ENCODE data around the gene JUND. TPM values are rescaled to one million over a fixed set of nuclear protein-coding genes. Genes with fewer than 3 reads are reported as not detected.

The JUND gene

DNA sequence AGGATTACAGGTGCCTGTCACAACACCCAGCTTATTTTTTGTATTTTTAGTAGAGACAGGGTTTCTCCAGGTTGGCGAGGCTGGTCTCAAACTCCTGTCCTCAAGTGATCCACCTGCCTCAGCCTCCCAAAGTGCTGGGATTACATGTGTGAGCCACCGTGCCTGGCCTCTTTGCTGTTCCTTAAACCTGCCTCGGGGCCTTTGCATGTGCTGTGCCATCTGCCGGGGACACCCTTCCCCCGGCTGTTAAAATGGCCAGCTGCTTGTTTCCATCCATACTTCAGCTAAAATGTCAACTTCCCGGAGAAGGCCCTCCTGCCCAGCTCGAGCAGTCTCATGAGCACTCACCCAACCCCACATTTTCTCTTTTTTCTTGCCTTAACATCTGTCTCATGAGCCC is 36.1 kb downstream of the JUND start:
- Histone ChIP-seq H3K4me2 (ENCODE audit: low read length) (no peak overlapping the region), H3K9me3 (replicated peaks; ENCODE audit: low read length) (no peaks in the 10 kb centered on the region), H3K4me3 (ENCODE audit: low read length) (no peak overlapping the region), H3K9ac (ENCODE audit: low read depth, low read length) (no peak overlapping the region), H3K27me3 (ENCODE audit: control insufficient read depth, insufficient read depth, low read length) (peaks cover 5% of the 10 kb centered on the region), H3K36me3 (ENCODE audit: insufficient read depth, low read length) (no peaks in the 10 kb centered on the region), H3K4me1 (ENCODE audit: control insufficient read depth, insufficient read depth, low read length) (no peaks in the 10 kb centered on the region)

DNA sequence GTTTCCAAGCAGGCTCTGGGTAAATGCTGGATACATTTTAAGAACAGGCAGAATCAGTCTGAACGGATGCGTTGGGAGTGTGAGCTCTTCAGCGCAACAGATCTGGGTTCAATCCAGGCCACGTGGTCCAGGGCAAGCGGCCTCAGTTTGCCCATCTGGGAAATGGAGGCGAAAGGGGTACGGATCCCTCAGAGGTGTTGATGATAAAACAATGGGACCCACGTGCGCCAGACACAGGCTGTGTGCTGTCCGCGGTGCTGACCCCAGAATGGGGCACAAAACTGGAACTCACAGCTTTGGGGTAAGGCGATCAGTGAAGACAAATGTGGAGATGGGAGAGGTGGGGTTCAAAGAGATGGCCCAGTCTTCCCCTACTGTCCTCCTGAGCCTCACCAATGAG is 42.1 kb downstream of the JUND start:
- Histone ChIP-seq H3K36me3 (ENCODE audit: insufficient read depth, low read length) (no peaks in the 10 kb centered on the region), H3K9me3 (replicated peaks; ENCODE audit: low read length) (no peaks in the 10 kb centered on the region), H3K4me3 (ENCODE audit: low read length) (no peak overlapping the region), H3K27me3 (ENCODE audit: control insufficient read depth, insufficient read depth, low read length) (peaks cover 27% of the 10 kb centered on the region), H3K9ac (ENCODE audit: low read depth, low read length) (no peak overlapping the region), H3K4me1 (ENCODE audit: control insufficient read depth, insufficient read depth, low read length) (no peaks in the 10 kb centered on the region), H3K4me2 (ENCODE audit: low read length) (no peak overlapping the region)

GRCh38 chr19:18234194-18234593 is 47.2 kb downstream of the JUND start:
- no peaks in the 10 kb centered on the region for H3K4me1 ChIP-seq (ENCODE audit: control insufficient read depth, insufficient read depth, low read length)
- no peak overlapping the region for H3K4me3 ChIP-seq (ENCODE audit: low read length)
- no peak overlapping the region for H3K9ac ChIP-seq (ENCODE audit: low read depth, low read length)
- H3K27me3 ChIP-seq (ENCODE audit: control insufficient read depth, insufficient read depth, low read length): peaks cover 45% of the 10 kb centered on the region
- no peak overlapping the region for H3K4me2 ChIP-seq (ENCODE audit: low read length)
- H3K36me3 ChIP-seq (ENCODE audit: insufficient read depth, low read length): no peaks in the 10 kb centered on the region
- no peaks in the 10 kb centered on the region for H3K9me3 ChIP-seq (replicated peaks; ENCODE audit: low read length)

DNA sequence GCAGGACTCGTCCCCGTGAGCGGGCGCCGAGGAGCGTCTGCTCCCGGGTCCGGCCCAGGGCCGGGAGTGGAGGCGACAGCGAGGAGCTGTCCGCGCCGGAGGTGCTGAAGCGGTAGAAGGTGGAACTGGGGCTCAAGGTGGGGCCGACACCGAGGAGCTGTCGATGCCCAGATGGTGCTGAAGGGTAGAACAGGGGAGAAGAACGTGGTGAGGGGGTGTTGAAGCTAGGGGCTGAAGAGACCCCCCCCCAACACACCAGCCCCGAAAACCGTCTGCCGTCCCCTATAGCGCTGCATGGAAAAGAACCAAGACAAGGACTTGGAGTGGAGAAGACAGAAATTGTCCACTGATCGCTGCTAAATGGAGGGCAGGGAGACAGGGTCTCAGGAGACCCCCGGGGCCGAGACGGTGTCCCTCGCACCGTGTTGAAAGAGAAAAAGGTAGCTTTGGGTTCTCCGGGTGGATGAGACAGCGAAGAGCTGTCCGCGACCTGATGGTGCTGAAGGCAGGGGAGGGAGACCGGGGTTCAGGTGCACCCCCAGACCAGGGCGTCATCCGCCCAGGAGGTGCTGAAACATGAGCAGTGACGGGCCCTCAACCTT is 48.1 kb downstream of the JUND start:
- Histone ChIP-seq H3K9me3 (replicated peaks; ENCODE audit: low read length) (no peaks in the 10 kb centered on the region), H3K4me1 (ENCODE audit: control insufficient read depth, insufficient read depth, low read length) (no peaks in the 10 kb centered on the region), H3K4me2 (ENCODE audit: low read length) (no peak overlapping the region), H3K36me3 (ENCODE audit: insufficient read depth, low read length) (no peaks in the 10 kb centered on the region), H3K27me3 (ENCODE audit: control insufficient read depth, insufficient read depth, low read length) (peaks cover 42% of the 10 kb centered on the region), H3K9ac (ENCODE audit: low read depth, low read length) (no peak overlapping the region), H3K4me3 (ENCODE audit: low read length) (no peak overlapping the region)

DNA sequence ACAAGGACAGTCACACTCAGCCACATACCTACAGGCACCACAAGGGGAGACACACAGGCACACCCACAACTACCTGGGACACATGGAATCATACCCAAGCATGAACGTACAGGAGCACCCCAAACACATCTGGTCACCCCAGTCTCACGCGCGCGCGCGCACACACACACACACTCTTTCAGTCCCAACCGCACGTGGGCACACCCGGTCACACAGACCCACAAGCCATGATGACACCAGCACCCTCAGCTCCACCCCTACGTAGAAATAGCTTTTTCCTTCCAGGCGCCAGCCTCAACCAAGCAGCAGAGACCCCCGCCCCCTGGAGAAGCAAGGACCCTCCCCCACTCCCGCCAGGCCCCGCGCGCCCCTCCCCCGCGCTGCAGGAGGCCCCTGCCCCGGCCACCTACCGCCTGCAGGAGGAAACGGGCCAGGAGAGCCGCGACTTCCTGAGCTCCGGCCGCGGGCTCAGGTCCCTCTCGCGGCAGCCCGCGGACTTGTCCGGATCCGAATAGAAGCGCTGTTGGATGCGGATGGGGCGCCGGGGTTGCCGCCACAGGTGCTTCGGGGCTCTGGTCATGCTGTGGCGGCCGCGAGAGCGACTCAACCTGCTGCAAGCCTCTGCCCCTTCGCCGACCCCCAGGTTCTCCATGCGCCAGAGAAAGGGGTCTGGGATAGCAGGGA is 48.7 kb downstream of the JUND start:
- peaks cover 47% of the 10 kb centered on the region for H3K27me3 ChIP-seq (ENCODE audit: control insufficient read depth, insufficient read depth, low read length)
- H3K9ac ChIP-seq (ENCODE audit: low read depth, low read length): no peak overlapping the region
- no peaks in the 10 kb centered on the region for H3K9me3 ChIP-seq (replicated peaks; ENCODE audit: low read length)
- no peaks in the 10 kb centered on the region for H3K4me1 ChIP-seq (ENCODE audit: control insufficient read depth, insufficient read depth, low read length)
- no peak overlapping the region for H3K4me2 ChIP-seq (ENCODE audit: low read length)
- H3K36me3 ChIP-seq (ENCODE audit: insufficient read depth, low read length): no peaks in the 10 kb centered on the region
- H3K4me3 ChIP-seq (ENCODE audit: low read length): no peak overlapping the region

- H3K9me3 ChIP-seq (replicated peaks; ENCODE audit: low read length): no peaks in the 10 kb centered on the region
- peaks cover 54% of the 10 kb centered on the region for H3K27me3 ChIP-seq (ENCODE audit: control insufficient read depth, insufficient read depth, low read length)
- no peak overlapping the region for H3K9ac ChIP-seq (ENCODE audit: low read depth, low read length)
- no peak overlapping the region for H3K4me2 ChIP-seq (ENCODE audit: low read length)
- H3K36me3 ChIP-seq (ENCODE audit: insufficient read depth, low read length): no peaks in the 10 kb centered on the region
- no peaks in the 10 kb centered on the region for H3K4me1 ChIP-seq (ENCODE audit: control insufficient read depth, insufficient read depth, low read length)
- H3K4me3 ChIP-seq (ENCODE audit: low read length): no peak overlapping the region
Measured at GRCh38 chr19:18231775-18232174, 49.6 kb downstream of the JUND start.

DNA sequence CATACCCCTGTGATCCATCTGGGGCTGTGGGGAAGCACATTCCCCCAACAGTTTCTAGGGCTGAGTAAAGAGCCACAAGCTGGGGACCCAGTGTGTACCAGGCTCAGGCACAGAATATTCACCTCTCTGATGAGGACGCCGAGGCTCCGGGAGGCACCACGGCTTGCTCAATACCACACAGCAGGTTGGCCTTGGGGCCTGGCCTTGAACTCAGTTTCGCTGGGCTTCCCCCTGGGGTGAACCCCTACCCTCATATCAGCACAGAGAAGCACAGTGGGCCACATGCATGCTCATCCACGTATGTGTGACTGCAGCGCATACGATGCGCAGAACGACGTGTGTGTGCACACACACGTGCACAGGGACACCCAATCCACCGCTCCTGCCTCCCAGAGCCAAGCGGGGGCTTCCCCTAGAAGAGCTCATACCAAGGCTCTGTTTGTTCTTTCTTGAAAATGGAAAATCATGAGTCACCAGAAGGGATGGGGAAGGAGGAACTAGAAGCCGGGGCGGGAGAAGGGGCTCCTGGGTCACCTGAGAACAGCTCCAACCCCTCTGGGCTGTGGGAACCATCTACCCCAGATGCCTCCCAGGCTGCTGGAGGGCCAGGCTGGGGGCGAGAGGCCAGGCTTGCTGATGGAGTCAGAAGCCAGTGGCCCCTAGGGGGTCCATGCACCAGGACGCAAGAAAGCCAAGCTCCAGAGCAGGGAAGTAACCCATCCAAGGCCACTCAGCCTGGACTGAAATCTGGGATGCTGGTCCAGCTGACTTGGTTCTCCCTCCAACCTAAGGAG is 50.3 kb downstream of the JUND start:
- no peaks in the 10 kb centered on the region for H3K9me3 ChIP-seq (replicated peaks; ENCODE audit: low read length)
- peaks cover 53% of the 10 kb centered on the region for H3K27me3 ChIP-seq (ENCODE audit: control insufficient read depth, insufficient read depth, low read length)
- H3K9ac ChIP-seq (ENCODE audit: low read depth, low read length): no peak overlapping the region
- H3K36me3 ChIP-seq (ENCODE audit: insufficient read depth, low read length): no peaks in the 10 kb centered on the region
- H3K4me1 ChIP-seq (ENCODE audit: control insufficient read depth, insufficient read depth, low read length): no peaks in the 10 kb centered on the region
- H3K4me2 ChIP-seq (ENCODE audit: low read length): no peak overlapping the region
- H3K4me3 ChIP-seq (ENCODE audit: low read length): no peak overlapping the region

- Histone ChIP-seq H3K9me3 (replicated peaks; ENCODE audit: low read length) (no peaks in the 10 kb centered on the region), H3K4me1 (ENCODE audit: control insufficient read depth, insufficient read depth, low read length) (peaks cover 9% of the 10 kb centered on the region), H3K9ac (ENCODE audit: low read depth, low read length) (no peak overlapping the region), H3K4me3 (ENCODE audit: low read length) (no peak overlapping the region), H3K36me3 (ENCODE audit: insufficient read depth, low read length) (no peaks in the 10 kb centered on the region), H3K27me3 (ENCODE audit: control insufficient read depth, insufficient read depth, low read length) (peaks cover 60% of the 10 kb centered on the region), H3K4me2 (ENCODE audit: low read length) (no peak overlapping the region)
Measured at GRCh38 chr19:18229915-18230314, 51.5 kb downstream of the JUND start.

Small RNA genes lying within 50 kb of the gene (small RNA-seq; reads per million reads assigned to genes)
- not detected for gene MIR3188
- not detected for gene RPL39P38

Measured in skeletal muscle satellite cell (primary cell).